ENCODE measurements around the gene KDM4C. TPM values are rescaled to one million over a fixed set of nuclear protein-coding genes. Genes with fewer than 3 reads are reported as not detected.
"Not testable (repeated sequence)": the region's sequence is repeated elsewhere in the genome, so short reads cannot be mapped to it uniquely, and the experiment has no call there.

Gene KDM4C
- total and polyA plus RNA-seq, 8 donors: 6.7 to 129 (median 79.9) TPM

- no peak for TF ChIP-seq EP300 (IDR thresholded peaks at IDR 0.05)
- no peak for TF ChIP-seq POLR2A (IDR thresholded peaks at IDR 0.05)
- TF ChIP-seq POLR2AphosphoS5 (IDR thresholded peaks at IDR 0.05): no peak
- TF ChIP-seq CTCF (IDR thresholded peaks at IDR 0.05): no peak
Measured at GRCh38 chr9:7009065-7009464, 251.3 kb downstream of the KDM4C start.

GRCh38 chr9:7011395-7012067, 253.8 kb downstream of the KDM4C start:
- no peaks in the 10 kb centered on the region for H3K27me3 ChIP-seq
- no peak overlapping the region for H3K27ac ChIP-seq
- no peaks in the 10 kb centered on the region for H3K9me3 ChIP-seq
- intact Hi-C loops (cut with DNase I; ENCODE audit: low total_unique reads): no loop called here
- WGBS, 5 donors: 71 to 91% (median 85%) methylated on average over 8 of the region's 8 CpGs
- no peaks in the 10 kb centered on the region for H3K4me1 ChIP-seq
- no peak overlapping the region for H3K4me3 ChIP-seq
- TF ChIP-seq POLR2AphosphoS5 (IDR thresholded peaks at IDR 0.05) (no peak), POLR2A (IDR thresholded peaks at IDR 0.05) (no peak), EP300 (IDR thresholded peaks at IDR 0.05) (no peak), CTCF (IDR thresholded peaks at IDR 0.05) (no peak)
- DNase-seq: peak in 1 of 2 donors; percentile 12
- peaks cover 25 to 69% (median 63%) of the 10 kb centered on the region in 4 donors for H3K36me3 ChIP-seq

More at GRCh38 chr9:7009065-7009464, 251.3 kb downstream of the KDM4C start:
- intact Hi-C loops (cut with DNase I; ENCODE audit: low total_unique reads): no loop called here
- no peaks in the 10 kb centered on the region for H3K9me3 ChIP-seq
- no peak overlapping the region for H3K27ac ChIP-seq
- DNase-seq: no peak
- no peaks in the 10 kb centered on the region for H3K4me1 ChIP-seq
- H3K36me3 ChIP-seq: peaks cover 24 to 53% (median 51%) of the 10 kb centered on the region in 4 donors
- WGBS, 5 donors: 98 to 100% (median 98%) methylated on average over 1 of the region's 1 CpG
- no peak overlapping the region for H3K4me3 ChIP-seq
- H3K27me3 ChIP-seq: no peaks in the 10 kb centered on the region

- intact Hi-C loops (cut with DNase I; ENCODE audit: low total_unique reads): no loop called here
- H3K36me3 ChIP-seq: peaks cover 8 to 32% (median 28%) of the 10 kb centered on the region in 4 donors
- H3K4me3 ChIP-seq: no peak overlapping the region
- H3K9me3 ChIP-seq: no peaks in the 10 kb centered on the region
- no peaks in the 10 kb centered on the region for H3K4me1 ChIP-seq
- 96 to 100% (median 98%) methylated on average over 4 of the region's 4 CpGs for WGBS, 5 donors
- H3K27ac ChIP-seq: no peak overlapping the region
- TF ChIP-seq POLR2AphosphoS5 (IDR thresholded peaks at IDR 0.05) (no peak), EP300 (IDR thresholded peaks at IDR 0.05) (no peak), POLR2A (IDR thresholded peaks at IDR 0.05) (no peak), CTCF (IDR thresholded peaks at IDR 0.05) (no peak)
- no peaks in the 10 kb centered on the region for H3K27me3 ChIP-seq
- no peak for DNase-seq
Measured at GRCh38 chr9:7027996-7028395, 270.2 kb downstream of the KDM4C start.

- no peak overlapping the region for H3K27ac ChIP-seq
- no peak for DNase-seq
- WGBS, 5 donors: 88 to 92% (median 91%) methylated on average over 10 of the region's 10 CpGs
- H3K9me3 ChIP-seq: no peaks in the 10 kb centered on the region
- no peak overlapping the region for H3K4me3 ChIP-seq
- intact Hi-C loops (cut with DNase I; ENCODE audit: low total_unique reads): no loop called here
- TF ChIP-seq POLR2AphosphoS5 (IDR thresholded peaks at IDR 0.05): no peak
- TF ChIP-seq POLR2A (IDR thresholded peaks at IDR 0.05): no peak
- no peak for TF ChIP-seq EP300 (IDR thresholded peaks at IDR 0.05)
- no peak for TF ChIP-seq CTCF (IDR thresholded peaks at IDR 0.05)
- no peaks in the 10 kb centered on the region for H3K27me3 ChIP-seq
- peaks cover 0 to 4% (median 0%) of the 10 kb centered on the region in 4 donors for H3K4me1 ChIP-seq
- peaks cover 8 to 34% (median 28%) of the 10 kb centered on the region in 4 donors for H3K36me3 ChIP-seq
Measured at GRCh38 chr9:7028591-7028990, 270.8 kb downstream of the KDM4C start.

- H3K9me3 ChIP-seq; H3K27me3 ChIP-seq; H3K4me3 ChIP-seq; intact Hi-C loops (cut with DNase I; ENCODE audit: low total_unique reads); H3K4me1 ChIP-seq; H3K27ac ChIP-seq; DNase-seq: not testable (repeated sequence)
- H3K36me3 ChIP-seq: peaks cover 5 to 31% (median 25%) of the 10 kb centered on the region in 4 donors
Measured at GRCh38 chr9:7030943-7031342, 273.2 kb downstream of the KDM4C start.
